Keratinocyte (primary cell): ENCODE results near the gene SLK.

ENCODE experiments used
- EZH2 ChIP-seq: IDR thresholded peaks from one replicate; pipeline ENCODE4 v1.6.1; 2012; ENCODE audit warnings: inconsistent platforms, mild to moderate bottlenecking, low read length, moderate library complexity
- TF ChIP-seq, protein P1 (sequence below), 3 experiments: IDR thresholded peaks in 1 of 3; conservative IDR thresholded peaks in 1 of 3; optimal IDR thresholded peaks in 1 of 3; 2 replicates in 2 of 3; 3 replicates in 1 of 3; pipeline versions ENCODE3 to v1.5.1; 2011; ENCODE audit warnings: low read length in 3 of 3, mild to moderate bottlenecking in 3 of 3, moderate library complexity in 2 of 3, control low read depth in 1 of 3, inconsistent platforms in 1 of 3; ENCODE audit not compliant: insufficient read depth in 2 of 3; ENCODE audit errors: extremely low read depth in 1 of 3

- TF ChIP-seq EZH2, result no peak
- TF ChIP-seq, protein P1, sequence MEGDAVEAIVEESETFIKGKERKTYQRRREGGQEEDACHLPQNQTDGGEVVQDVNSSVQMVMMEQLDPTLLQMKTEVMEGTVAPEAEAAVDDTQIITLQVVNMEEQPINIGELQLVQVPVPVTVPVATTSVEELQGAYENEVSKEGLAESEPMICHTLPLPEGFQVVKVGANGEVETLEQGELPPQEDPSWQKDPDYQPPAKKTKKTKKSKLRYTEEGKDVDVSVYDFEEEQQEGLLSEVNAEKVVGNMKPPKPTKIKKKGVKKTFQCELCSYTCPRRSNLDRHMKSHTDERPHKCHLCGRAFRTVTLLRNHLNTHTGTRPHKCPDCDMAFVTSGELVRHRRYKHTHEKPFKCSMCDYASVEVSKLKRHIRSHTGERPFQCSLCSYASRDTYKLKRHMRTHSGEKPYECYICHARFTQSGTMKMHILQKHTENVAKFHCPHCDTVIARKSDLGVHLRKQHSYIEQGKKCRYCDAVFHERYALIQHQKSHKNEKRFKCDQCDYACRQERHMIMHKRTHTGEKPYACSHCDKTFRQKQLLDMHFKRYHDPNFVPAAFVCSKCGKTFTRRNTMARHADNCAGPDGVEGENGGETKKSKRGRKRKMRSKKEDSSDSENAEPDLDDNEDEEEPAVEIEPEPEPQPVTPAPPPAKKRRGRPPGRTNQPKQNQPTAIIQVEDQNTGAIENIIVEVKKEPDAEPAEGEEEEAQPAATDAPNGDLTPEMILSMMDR (optimal IDR thresholded peaks at IDR 0.05 in 1 of 3, IDR thresholded peaks at IDR 0.05 in 1 of 3, conservative IDR thresholded peaks at IDR 0.05 in 1 of 3; ENCODE audit: extremely low read depth in 1 of 3, insufficient read depth in 2 of 3, low read length in 3 of 3), result no peak
Observed at GRCh38 chr10:104052431-104052830, 85.5 kb downstream of the SLK start.
